NCI-H2227 (cell line): Measurements from ENCODE around the gene TTF1.
A peak's percentile ranks its signal among the peaks of the same experiment; 100 is the strongest.
"Not testable (repeated sequence)": the region's sequence is repeated elsewhere in the genome, so short reads cannot be mapped to it uniquely, and the experiment has no call there.

Experiments used
- DNase-seq: peaks from one replicate; lab custom pipeline; 2025; ENCODE audit not compliant: unreplicated experiment; lab: John Stamatoyannopoulos, UW

TTF1 gene

DNA sequence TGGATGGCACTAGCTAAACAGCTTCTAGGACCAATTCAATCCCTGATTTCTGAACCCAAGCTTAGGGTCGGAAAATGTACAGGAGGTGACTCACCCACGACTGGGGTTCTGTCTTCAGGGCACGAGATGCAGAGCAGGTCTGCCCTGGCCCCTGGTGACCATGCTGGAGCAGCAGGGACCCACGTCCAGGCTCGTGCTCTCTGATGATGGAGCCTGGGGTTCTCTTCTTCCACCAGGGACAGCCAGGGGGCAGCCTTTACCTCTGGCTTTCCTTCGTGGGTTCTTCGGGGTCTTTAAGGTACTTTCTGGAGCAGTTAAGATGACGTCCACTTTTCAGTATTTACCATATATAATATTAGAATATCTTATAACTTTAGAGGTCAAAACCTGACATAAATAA, 5.4 kb upstream of the TTF1 start:
- peak; percentile 50 for DNase-seq

DNA sequence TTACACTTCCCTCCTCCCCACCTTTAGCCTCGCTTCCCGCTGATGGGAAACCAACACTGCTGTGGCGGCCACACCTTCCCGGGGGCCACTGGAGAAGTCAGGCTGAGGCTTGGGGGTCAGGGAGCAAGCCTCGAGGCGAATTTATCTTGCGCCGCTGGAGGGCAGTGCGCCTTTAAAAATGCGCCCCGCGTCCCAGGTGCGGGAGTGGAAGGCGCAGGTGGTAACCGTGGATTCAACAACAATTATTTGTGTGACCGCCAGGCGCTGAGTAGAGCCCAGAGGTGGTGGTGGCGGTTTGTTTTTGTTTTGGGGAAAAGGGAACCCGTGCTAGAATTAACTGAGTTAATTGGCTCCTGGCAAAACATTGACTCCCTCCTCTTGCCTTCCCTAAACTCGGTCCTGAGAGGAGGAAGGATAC, 4.5 kb upstream of the TTF1 start:
- DNase-seq, result peak; percentile 73

DNA sequence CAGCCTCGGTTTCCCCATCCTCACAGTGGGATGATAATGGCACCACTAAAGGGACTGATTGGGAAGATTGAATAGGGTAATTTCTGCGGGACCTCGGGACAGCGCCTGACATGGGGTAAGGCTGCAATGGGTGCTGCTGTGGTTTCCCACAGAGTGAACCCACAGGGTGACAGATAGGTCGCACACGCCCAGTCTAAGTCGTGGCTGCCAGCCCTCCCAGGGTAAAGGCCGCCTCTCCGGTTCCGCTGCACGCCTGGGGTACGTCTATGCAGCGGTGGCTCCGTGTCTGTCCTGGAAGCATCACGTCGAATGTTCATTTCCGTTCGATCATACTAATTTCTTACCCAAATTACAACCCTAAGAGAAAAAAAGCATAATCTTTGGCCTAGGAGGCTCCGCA, 4.0 kb upstream of the TTF1 start:
- no peak for DNase-seq

DNA sequence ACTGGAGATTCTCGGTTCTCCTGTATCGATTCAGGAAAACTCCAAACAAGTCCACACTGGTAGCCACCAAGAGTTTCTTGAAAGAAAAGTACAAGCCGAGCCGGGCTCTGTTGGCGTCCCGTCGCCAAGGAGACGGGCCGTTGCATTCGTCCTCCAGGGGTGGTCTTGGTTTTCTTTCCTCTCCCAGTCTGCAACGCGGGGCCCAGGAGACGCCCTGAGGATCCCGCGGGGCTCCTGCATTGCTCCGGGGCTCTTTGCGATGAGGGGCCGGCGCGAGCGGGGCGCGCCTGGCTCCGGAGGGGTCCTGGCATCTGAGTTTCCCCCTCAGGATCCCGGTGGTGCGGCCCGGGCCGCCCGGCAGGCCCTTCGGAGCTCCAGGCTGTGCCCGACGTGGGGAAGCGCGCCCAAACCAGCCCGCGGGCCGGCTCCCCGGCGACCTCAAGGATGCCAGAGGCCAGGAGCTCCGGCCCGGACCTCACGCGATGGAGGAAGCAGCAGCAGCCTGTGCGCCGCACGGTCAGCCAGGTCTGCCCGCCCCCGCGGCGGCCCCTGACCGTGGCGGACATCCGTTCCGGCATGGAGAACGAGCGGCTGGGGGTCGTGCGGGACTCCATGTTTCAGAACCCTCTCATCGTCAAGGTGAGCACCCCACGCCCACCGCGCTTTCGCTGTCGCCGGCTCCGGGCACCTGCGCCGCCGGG, 3.3 kb upstream of the TTF1 start, which contains the start of gene CFAP77:
Gene CFAP77 (plus strand): TSS at position 384 of the 701 bp plus-strand sequence. CDS start 61 bp downstream, at position 445.
- DNase-seq, result peak; percentile 62

DNA sequence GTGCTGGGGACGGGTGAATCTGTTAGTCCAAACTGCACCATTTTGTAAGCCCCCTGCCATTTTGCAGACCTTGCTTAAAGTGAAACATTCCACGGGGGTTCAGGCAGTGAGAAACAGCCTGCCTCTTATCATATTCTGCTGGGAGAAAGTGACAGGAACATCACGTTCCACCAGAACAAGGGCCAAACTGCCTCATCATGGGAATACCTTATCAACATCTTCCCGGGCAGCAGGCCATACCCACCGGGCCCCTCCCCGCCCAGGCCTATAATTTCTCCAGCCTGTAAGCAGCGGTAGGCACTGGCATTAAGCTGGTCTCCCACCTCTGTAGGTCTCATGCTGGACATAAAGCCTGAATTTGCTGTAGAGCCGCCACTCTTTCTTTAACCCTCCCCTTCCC, 1.9 kb upstream of the TTF1 start:
- DNase-seq, result no peak

DNA sequence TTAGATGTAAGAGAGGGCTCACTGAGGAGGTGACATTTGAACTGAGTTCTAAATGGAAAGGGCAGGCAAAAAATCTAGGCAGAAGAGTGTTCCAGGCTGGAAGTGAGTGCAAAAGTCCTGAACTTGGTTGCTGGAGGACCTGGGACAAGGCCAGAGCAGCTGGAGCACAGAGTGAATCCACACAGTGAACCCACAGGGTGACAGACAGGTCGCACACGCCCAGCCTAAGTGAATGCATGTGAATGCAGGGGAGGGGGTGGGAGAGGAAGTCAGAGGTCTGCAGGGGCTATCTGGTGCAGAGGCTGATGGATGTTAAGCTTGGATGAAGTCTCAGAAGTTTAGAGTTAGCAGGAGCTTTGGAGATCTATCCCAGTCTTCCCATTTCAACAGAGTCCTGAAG, 556 bp upstream of the TTF1 start:
- no peak for DNase-seq

DNA sequence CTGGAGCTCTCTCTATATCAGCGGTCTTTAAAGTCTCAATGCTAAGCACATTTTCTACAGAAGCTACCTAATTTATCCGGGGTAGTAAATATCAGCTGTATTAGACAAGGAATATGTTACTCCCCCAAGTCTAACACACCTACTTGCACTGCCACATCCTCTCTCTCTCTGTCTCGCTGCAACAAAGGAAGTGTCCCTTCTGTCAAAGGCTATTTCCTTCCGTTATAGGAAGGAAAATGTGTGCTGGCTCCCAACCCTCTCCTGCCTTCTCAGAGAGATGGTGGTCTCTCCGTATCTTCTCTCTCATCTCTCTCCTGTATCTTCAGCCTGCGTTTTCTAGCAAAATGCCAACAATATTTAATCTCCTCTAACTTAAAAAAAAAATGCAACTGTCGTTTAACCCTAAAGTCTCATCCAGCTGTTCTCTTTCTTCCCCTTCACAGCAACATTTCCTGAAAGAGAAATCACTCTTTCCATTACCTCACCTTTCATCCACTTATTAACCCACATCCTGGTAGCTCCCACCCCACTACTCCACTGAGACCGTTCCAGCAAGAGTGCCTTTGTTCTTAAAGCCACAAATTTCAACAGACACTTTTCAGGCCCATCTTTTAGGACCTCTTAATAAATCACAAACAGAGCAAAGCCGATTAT, 2.3 kb downstream of the TTF1 start:
- DNase-seq, result no peak

DNA sequence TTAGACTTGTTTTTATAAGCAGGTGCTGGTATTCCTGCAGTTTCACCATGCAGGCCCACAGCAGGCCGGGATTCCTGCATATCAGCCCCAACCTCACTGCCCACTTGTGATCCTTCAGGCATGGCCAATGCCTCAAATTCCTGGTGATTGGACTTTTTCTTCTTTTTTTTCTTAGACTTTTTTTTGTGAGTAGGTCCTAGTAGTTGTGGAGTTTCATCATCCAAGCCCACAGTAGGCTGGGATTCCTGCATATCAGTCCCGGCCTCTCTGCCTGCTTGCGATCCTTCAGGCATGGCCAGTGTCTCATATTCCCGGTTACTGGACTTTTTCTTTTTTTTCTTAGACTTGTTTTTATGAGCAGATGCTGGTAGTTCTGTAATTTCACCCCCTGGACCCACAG, 4.8 kb downstream of the TTF1 start:
- DNase-seq, result no peak

DNA sequence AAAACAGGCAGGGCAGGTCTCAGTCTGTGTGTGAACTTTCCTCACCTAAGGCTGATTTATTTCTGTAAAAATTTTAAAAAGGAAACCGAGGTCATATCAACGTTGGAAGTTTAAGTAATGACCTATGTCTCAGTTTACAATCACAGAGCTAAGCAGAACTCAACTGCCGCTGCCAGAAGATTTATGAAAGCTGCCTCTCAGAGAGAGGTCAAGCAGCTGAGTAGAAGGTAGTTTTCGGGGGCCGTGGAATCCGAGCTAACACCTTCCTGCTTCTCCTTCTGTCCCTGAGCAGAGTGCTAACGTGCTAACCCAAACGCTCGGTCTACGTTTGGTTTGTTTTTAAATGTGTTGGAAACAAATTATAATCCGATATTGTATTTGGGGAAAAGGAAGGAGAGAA, 11.1 kb downstream of the TTF1 start:
- DNase-seq, result no peak

DNA sequence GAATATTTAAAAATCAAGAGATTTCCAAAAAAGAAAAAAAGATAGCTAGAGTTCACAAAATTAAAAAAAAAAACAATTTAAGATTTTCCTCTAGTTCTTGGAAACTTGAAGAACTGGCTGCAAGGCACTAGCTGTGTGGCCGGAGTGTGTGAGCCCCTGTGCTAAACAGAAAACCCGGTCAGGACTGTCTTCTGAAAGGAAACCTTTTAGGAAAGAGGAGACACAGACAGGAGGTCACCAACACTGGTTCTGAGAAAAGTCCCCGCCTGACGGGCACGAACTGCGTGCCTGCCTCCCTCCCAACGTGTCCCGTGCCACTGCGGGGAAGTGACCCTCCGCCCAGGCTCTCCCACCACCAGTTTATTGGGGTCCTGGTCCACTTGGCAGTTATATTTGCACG, 15.2 kb downstream of the TTF1 start:
- DNase-seq, result no peak

DNA sequence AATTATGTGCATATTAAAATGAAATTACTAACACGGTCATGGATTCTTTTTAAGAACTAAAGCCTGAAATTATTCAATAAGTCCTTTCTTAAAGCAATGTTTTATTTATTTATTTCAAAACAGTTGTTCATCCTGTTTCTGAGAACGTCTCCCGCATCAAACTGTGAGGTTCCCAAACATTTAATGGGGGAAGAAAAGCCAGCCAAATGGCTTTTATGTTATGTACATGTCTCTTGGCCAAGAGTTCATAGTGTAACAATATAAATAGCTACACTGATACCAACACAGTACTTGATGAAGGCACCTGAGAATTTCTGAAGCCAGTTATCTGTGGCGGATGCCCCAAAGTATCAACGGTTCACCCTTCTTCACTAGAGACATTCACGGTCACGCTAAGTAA, 15.7 kb downstream of the TTF1 start:
- DNase-seq, result no peak

DNA sequence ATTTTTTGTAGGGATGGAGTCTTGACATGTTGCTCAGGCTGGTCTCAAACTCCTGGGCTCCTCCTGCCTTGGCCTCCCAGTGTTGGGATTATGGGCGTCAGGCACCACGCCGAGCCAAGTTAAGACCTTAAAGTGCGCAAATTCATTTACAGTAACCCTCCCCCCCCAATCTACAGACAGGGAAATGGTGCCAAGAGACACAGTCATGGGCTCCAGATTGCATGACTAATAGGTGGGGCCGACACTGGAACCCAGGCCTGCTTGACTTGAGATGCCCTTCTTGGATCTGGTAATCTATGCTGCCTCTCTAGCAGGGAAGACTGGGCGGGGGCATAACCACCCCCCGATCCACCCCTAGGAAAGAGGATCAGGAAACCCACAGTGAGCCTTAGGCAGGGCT, 19.5 kb downstream of the TTF1 start:
- DNase-seq, result no peak

DNA sequence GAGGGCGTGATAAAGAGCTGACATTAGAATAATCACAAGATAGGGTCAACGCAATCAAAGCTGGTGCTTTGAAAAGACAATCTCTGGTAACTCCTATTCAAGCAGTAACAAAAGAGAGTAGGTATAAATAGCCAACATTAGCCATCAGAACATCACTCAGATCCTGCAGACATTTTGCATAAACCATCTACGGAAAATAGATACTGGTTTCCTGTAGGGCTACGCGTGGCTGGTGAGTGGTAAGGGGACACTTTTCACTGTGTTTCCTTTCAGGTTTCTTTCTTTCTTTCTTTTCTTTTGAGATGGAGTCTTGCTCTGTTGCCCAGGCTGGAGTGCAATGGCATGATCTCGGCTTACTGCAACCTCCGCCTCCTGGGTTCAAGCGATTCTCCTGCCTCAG, 22.3 kb downstream of the TTF1 start:
- DNase-seq, result no peak

DNA sequence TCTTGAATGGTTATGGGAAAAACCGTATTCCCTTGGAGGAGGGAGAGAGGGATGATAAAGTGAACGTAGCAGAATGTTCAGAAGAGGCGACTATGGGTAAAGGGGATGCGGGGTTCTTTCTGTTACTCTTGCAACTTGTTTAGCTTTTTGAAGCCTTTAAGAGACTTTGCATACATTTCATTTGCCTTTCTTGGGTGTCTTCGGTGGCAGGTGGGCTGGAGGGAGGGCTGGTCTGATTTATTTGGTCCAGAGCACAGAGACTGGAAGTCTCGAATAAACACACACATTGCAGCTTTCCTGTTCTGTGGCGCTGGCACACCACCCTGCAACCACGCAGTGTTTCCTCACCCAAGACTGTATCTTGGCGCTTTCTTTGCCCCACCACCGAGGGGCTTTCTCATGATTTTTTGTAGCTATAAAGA, 23.2 kb downstream of the TTF1 start:
- no peak for DNase-seq

DNA sequence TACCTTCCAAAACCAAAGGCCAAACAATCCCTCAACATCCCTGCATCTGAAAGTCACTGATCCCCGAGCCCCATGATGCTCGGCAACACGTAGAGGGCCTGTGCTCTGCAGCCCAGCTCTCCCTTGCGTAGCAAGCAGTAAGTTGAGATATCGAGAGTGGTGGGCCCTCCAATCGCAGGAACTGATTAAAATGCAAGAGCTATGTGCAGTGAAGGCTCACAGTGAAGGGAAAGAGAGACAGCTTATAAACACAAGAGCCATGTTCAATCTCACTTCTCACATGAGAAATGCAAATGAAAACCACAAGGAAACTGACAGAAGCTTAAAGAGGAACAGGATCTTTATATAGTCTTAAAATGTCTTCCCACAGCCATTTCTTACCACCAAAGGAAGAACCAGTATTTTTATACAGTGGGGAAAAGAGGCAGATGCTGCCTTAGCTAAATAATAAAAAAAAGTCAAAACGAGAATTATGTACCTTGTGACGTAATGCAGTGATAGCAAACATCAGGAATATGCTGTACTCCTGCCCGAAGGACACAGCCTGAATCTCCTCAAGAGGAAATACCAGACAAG, 24.6 kb downstream of the TTF1 start:
- DNase-seq, result no peak

DNA sequence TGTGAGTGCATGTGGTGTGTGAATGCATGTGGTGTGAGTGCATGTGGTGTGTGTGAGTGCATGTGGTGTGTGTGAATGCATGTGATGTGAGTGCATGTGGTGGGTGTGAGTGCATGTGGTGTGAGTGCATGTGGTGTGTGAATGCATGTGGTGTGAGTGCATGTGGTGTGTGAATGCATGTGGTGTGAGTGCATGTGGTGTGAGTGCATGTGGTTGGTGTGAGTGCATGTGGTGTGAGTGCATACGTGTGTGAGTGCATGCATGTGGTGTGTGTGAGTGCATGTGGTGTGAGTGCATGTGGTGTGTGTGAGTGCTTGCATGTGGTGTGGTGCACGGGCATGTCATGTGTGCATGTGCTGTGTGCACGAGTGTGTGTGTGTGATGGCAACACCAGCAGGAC, 28.2 kb downstream of the TTF1 start:
- DNase-seq, result not testable (repeated sequence)

DNA sequence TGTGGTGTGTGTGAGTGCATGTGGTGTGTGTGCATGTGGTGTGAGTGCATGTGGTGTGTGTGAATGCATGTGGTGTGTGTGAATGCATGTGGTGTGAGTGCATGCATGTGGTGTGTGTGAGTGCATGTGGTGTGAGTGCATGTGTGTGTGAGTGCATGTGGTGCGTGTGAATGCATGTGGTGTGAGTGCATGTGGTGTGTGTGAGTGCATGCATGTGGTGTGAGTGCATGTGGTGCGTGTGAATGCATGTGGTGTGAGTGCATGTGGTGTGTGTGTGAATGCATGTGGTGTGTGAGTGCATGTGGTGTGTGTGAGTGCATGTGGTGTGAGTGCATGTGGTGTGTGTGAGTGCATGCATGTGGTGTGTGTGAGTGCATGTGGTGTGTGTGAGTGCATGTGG, 28.9 kb downstream of the TTF1 start:
- DNase-seq, result not testable (repeated sequence)

DNA sequence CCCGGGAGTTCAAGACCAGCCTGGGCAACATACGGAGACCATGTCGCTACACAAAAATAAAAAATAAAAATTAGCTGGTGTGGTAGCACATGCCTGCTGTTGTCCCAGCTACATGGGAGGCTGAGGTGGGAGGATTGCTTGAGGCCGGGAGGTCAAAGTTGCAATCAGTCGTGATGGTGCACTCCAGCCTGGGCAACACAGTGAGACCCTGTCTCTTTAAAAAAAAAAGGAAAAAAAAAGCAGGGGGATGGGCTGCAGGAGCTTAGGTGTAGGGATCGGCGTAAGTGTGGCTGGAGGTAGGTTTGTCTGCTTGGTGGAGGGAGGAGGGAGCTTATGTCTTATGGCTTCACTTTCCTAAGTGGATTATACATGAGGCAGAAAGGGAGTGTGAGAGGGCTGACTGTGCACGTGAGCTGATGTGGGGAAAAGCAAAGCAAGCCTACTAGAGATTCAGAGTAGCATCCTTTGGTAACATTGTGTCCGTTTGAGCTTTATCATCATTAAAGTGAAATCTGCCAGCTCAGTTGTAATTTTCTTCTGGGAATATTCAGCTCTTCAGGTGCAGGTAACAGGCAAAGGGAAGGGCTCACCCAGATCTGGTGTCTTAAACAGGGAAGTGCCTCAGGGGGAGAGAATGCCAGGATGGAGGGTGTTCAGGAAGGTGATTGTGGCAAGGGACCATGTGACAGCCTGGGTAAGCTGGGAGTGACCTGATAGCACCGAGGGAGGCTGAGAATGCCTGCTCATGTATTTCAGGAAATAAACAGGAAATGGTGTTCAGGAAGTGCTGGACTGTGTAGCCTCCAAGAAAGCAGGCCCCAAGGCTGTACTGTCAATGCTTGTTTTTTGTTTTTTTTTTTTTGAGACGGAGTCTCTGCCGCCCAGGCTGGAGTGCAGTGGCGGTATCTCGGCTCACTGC, 34.2 kb downstream of the TTF1 start:
- DNase-seq, result no peak

DNA sequence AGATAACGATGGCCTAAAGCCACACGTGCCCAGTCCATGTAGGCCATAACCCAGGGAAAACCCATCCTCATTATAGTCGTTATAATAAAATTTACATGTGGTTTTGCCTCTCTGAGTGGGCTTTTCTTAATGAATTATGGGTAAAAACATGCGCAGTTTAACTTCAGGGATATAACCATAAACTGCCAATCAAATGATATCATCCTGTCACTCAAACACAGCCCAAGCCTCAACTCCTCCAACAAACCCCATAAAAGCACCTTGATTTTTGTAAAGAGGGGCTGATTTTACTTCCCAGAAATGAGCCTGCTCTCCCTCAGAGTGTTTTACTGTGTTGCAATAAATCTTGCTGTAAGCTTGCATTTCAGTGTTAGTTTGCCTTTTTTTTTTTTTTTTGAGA, 36.0 kb downstream of the TTF1 start:
- no peak for DNase-seq

DNA sequence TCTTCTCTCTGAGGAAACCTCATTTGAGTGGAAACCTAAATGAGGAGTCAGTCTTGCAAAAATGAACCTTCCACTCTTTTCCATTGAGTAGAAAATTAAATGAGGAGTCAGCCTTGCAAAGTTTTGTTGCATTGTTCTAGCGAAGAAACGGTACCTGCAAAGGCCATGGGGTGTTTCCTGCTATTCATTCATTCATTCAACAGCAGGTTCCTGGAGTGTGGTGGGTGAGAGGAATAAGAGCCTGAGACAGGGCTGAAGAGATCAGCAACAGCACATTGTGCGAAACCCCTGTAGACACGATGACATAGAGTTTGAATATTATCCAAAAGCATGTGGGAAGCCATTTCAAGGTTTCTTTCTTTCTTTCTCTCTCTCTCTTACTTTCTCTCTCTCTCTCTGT, 37.2 kb downstream of the TTF1 start:
- no peak for DNase-seq

DNA sequence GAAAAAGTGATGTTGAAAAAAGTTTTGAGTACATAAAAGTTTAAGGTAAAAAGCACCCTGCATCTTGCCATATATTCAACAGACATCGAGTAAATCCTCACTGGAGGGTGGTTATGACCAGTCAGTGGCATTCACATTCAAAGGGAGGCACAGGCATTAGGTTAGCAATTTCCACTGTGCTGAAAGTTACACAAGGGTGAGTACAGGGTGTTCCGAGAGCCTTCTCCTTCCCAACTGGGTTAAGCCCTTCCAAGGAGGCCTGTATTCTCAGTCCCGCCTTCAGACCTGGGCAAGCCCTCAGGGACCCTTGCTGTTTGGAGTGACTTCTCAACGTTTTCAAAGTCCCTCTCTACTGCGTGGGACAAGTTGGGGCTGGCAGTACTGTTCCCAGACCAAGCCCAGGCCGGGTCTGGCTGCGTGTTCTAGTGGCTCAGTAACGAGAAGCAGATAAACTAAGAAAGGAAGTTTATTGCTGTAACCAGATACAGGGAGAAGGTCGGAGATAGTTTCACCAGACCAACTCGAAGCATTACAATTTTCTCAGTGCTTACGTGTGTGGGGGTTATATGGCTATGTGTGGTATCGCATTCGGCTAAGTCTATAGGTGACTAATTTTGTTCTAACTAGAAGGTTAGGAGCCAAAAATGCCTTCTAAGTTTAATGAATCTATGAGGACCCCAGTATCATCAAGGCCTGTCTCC, 38.9 kb downstream of the TTF1 start:
- DNase-seq, result no peak
